GM21360 (cell line): ENCODE results near the gene SPNS2.

ENCODE experiments used
- ATAC-seq: cut with Tn5 transposase; IDR thresholded peaks from one replicate; pipeline ENCODE4 v1.9.1; 2021; ENCODE audit warnings: mild to moderate bottlenecking, moderate library complexity; ENCODE audit not compliant: unreplicated experiment

SPNS2 gene

GRCh38 chr17:4548721-4549531, 50.2 kb downstream of the SPNS2 start:
- no peak for ATAC-seq

- no peak for ATAC-seq
Measured at GRCh38 chr17:4549781-4550533, 51.3 kb downstream of the SPNS2 start.

DNA sequence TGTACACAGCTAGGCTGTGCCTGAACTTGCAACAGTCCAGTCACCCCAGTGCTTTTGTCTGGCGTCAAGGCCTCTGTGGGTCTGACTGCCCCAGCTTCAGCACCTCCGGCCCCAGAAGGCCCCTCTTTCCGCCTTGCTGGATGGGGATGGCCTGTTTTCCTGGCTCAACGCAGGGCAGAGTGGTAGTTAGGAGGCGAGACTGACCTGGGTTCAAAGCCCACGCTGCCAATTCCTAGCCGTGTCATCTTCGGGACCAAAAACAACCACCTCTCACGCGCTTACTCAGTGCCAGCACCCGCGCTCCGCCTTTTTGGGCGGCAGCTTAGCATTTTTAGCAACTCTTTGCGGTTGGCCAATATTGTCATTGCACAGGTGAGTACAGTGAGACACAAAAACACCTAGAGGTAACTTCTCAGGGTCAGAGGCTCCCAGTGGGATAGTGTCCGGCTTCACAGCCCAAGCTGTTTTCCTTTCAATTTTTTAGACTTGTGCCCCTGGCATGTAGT, 51.9 kb downstream of the SPNS2 start:
- no peak for ATAC-seq

DNA sequence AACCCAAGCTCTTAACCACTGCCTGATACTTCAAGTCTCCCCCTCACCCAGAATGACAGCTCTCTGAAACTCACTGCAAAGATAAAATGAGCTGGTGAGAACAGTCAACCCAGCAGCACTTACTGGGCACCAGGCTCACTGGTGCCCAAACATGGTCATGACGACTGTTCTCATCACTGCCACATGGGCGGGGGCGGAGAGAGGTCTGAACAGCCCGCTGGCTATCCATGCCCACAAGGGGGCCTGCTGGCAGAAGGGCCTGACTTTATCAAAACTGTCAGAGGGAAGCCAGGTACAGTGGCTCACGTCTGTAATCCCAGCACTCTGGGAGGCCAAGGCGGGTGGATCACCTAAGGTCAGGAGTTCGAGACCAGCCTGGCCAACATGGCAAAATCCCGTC, 52.5 kb downstream of the SPNS2 start:
- ATAC-seq, result no peak

- no peak for ATAC-seq
Measured at GRCh38 chr17:4551796-4552525, 53.3 kb downstream of the SPNS2 start.

DNA sequence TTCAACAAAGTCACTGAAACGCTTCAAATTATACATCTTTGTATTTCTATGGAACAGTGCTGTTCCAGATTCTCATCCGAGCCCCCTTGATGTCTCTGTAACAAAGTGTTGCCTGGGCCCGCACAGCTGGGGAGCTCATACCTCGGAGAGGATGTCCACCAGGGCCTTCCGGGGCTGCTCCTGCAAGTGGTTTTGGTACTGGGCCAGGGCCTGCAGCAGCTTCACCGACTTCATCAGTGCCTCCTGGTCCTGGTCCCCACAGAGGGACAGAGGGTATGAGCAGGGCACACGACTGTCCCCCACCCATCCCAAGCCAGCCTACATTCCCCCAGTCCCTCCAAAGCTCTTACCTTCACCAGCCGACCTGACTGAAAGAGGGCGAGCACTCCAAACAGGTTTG, 55.0 kb downstream of the SPNS2 start:
- ATAC-seq, result no peak

DNA sequence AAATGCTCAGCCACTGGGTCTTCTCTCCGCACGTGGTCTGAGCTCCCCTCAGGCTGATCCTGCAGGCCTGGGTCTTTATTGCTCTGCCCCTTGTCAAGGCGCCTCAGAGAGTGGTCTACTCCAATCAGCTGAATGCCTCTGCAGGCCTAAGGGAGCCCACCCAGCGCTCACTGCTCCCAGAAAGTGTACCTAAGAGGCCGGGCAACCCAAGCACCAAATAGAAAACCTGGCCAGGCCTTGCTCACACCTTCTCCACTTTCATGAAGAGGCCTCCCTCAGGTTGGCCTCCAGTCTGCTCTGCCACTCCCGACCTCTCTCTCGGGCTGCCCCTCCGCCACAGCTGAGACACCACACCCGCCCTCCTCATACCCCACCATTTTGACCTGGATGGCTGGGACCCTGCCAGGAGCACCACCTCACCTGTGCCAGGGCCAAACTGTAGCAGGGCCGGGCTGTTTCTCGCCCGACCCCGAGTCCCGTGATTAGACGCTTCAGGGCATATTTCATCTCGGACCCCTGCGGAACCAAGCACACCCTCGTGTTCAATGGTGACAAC, 55.8 kb downstream of the SPNS2 start:
- no peak for ATAC-seq

DNA sequence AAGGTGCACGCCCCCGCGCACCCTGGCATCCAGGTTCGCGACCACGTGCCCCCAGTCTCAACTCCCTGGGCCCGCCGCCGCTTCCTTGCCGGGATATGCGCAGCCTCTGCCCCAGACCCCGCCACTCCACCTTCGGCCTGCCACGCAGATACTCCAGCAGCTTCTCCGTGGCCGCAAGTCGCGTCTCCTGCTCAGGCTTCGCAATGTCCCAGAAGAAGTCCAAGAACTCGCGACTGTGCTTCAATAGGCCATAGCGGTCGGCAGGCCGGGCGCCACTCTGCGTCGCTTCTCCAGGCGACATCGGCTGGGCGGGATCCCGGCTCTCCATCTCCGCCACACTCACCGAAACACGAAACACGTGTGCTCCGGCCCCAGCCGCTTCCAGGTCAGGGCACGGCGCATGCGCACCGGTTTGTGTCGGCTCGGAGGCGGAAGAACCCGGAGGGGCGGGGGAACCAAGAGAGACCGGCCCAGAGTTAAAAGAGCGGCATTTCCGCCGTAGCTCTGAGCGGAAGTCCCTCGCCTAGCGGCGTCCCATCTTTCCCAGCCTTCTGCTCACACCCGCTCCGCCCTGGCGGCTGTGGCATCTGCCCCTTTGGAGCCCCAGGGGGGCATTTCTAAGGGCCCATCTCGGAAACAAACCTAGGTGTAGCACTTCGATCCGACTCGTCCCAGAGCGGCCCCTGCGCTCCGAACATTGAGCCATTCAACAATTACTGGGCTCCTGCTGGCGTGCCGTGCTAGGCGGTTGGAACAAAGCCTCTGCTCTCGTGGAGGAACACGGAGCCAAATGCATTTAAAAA, 56.5 kb downstream of the SPNS2 start, which contains the start of gene MYBBP1A:
MYBBP1A (minus strand) TSS at position 388 of the 803 bp plus-strand sequence; CDS start at position 328, 60 bp downstream.
- ATAC-seq, result peak; percentile 73

GRCh38 chr17:4555873-4556759, 57.4 kb downstream of the SPNS2 start:
- ATAC-seq, result no peak

DNA sequence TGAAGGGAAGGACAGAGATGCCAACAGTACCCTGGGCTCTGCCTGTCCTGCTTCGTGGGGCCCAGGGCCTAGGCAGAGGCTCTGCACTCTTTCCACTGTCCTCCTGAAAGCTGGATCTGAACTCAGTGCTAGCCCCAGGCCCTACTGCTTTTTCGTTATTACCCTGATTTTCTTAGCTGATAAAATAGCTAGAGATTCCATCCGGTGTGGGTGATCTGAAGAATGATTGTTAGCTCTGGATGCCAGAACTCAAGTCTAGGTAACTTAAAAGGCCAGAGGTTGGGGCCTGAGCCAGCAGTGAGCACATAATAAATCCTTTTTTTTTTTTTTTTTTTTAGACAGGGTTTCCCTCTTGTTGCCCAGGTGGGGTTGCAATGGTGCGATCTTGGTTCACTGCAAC, 58.3 kb downstream of the SPNS2 start:
- ATAC-seq, result no peak

GRCh38 chr17:4557626-4558346, 59.1 kb downstream of the SPNS2 start:
- ATAC-seq, result no peak

- ATAC-seq, result no peak
Measured at GRCh38 chr17:4558347-4558971, 59.8 kb downstream of the SPNS2 start.

DNA sequence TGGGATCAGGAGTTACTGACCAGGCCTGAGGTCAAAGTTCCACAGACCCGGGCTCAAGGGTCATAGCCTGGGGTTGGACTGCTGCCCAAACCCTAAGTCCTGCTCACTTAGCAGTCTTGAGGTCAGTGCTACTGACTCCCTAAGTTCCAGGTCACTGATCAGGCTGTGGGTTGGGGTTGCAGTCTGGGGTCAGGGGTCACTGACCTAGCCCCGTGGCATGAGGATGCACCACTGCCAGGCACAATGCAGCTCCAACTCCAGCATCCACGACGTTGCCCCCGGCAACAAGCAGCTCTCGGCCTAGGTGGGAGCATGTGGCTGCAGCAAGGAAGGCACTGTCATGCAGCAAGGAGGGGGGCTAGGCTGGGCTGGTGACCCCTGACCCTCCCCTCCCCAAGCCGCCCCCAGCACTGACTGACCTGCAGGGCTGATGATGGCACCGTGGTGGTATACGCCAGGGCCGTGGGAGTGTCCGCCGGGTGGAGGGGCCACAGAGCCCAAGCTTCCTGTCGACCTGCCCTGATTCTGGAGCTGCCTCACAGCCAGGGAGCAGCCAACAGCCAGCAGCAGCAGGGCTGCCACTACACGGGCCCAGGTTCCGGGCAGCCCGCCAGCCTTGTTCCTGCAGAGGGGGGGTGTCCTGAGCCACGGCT, 60.6 kb downstream of the SPNS2 start:
- ATAC-seq, result no peak

DNA sequence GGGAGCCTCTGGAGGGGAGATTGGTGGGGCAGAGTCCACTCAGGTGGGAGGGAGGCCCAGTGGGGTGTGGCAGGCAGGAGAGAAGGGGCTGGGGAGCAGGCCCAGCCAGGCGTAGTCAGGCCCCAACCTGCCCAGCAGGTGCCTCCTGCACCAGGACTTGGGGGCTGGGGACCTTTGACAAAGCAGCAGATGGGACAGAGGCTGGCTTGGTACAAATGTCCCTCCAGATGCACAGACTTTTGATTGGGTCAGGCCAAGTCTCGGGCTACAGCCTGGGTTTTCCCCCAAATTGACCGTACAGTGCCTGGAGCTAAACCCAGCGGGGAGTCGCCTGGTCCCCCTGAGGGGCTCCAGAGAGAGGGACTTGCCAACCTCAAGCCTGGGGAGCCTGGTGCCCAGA, 61.3 kb downstream of the SPNS2 start:
- no peak for ATAC-seq

GRCh38 chr17:4560421-4560820, 61.7 kb downstream of the SPNS2 start, which contains the start of gene GGT6:
TSS of gene GGT6 (minus strand) at chr17:4560577. CDS start at chr17:4560521, 56 bp downstream.
- no peak for ATAC-seq

DNA sequence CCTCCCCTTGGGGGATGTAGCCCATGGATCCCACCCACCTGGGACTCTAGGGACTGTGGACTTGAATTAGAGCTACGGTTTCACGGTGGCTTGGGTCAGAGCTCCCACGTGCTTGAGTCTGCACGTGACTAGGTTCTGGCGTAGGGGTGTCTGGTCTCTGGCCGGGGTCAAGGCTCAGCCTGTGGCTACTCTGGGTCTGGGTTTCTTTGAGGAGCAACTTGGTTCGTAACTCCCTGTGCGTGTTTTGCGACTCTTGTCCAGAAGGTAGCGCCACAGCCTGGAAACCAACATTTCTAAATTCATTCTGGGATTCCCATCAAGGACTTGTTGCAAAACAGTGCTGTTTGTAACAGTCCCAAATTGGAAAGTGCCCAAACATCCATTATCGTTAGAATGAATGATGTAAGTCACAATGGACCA, 62.2 kb downstream of the SPNS2 start:
- ATAC-seq, result no peak
